AG04450 (cell line): ENCODE measurements around the gene RGMB. TPM values are rescaled to one million over a fixed set of nuclear protein-coding genes. Genes with fewer than 3 reads are reported as not detected.

Experiments used
- CTCF ChIA-PET: fragments of 300-600, 350-600 bp; formaldehyde crosslinking; extraction: SDS; loops from one replicate; lab custom pipeline; 2022; ENCODE audit warnings: antibody characterized with exemption, inconsistent platforms; lab: Charles Lee
- POLR2A ChIA-PET: fragments of 350-600 bp; formaldehyde crosslinking; extraction: SDS; loops from one replicate; lab custom pipeline; 2021; ENCODE audit warnings: antibody characterized with exemption, inconsistent platforms; lab: Yijun Ruan, JAX
- DNase-seq: peaks from one replicate; pipeline ENCODE4 v3.0.0-alpha.2; 2011; ENCODE audit warnings: low read depth, low spot score
- H3K27ac ChIP-seq: one replicate; pipeline ENCODE4 v1.5.1; 2012; ENCODE audit warnings: low read depth, low read length, control low read depth
- H3K27me3 ChIP-seq: one replicate; pipeline ENCODE4 v1.6.0; 2012; ENCODE audit warnings: low read length; ENCODE audit not compliant: control insufficient read depth, insufficient read depth
- H3K4me3 ChIP-seq: 2 replicates; pipeline ENCODE4 v1.5.1; 2011; ENCODE audit warnings: mild to moderate bottlenecking, low read depth, low read length, control low read depth
- H3K9me3 ChIP-seq: 2 replicates; pipeline ENCODE4 v1.5.1; 2012; ENCODE audit warnings: low read length; ENCODE audit not compliant: control insufficient read depth, insufficient read depth
- CTCF ChIP-seq: IDR thresholded peaks from 2 replicates; pipeline ENCODE4 v1.5.1; 2011; ENCODE audit warnings: low read depth, low read length, control low read depth, inconsistent platforms
- polyA plus RNA-seq: library from polyadenylated mRNA; depleted of rRNA; stranded (reverse); fragments of >200 nt; gene quantifications from 2 replicates; pipeline ENCODE4 v1.2.3, GENCODE V29; 2011

Gene RGMB
- polyA plus RNA-seq, 1 experiment, result 53.6 TPM

GRCh38 chr5:98768160-98768959, 5.1 kb upstream of the RGMB start:
- ChIA-PET POLR2A (interaction anchor here (0.6 to 4.1 kb wide), 14 partner anchors 19 to 1234 kb away, joined by 3 to 30 read pairs (median 3); no protein-coding TSS in a partner anchor), CTCF (interaction anchor here (0.6 to 5.4 kb wide), 88 partner anchors 11 to 1585 kb away, joined by 3 to 38 read pairs (median 4); partner anchors contain the start of gene RIOK2)
- peak overlapping the region; percentile 97 for H3K27ac ChIP-seq
- TF ChIP-seq CTCF, result peak; percentile 99
- no peak for DNase-seq
- no peaks in the 10 kb centered on the region; the same call in 1 of the 2 replicates for H3K9me3 ChIP-seq
- peak overlapping the region; percentile 92 for H3K4me3 ChIP-seq
- no peaks in the 10 kb centered on the region for H3K27me3 ChIP-seq

- no peak for DNase-seq
- POLR2A ChIA-PET, result interaction anchor here (0.6 to 4.1 kb wide), 17 partner anchors 20 to 1235 kb away, joined by 3 to 30 read pairs (median 3); no protein-coding TSS in a partner anchor
These were observed 4.6 kb upstream of the RGMB start for GRCh38 chr5:98768960-98769209.

GRCh38 chr5:98769210-98769958, 4.1 kb upstream of the RGMB start:
- CTCF ChIA-PET, result interaction anchor here (0.6 to 5.4 kb wide), 62 partner anchors 10 to 1538 kb away, joined by 3 to 38 read pairs (median 5); no protein-coding TSS in a partner anchor
- POLR2A ChIA-PET, result interaction anchor here (0.7 to 4.1 kb wide), 18 partner anchors 20 to 1235 kb away, joined by 3 to 30 read pairs (median 4); no protein-coding TSS in a partner anchor
- TF ChIP-seq CTCF, result peak; percentile 68
- Histone ChIP-seq H3K27me3 (no peaks in the 10 kb centered on the region), H3K27ac (peak overlapping the region; percentile 97), H3K9me3 (no peaks in the 10 kb centered on the region; the same call in 1 of the 2 replicates), H3K4me3 (peak overlapping the region; percentile 92)
- DNase-seq, result peak; percentile 81

More at GRCh38 chr5:98768960-98769209, 4.6 kb upstream of the RGMB start:
- no peak for TF ChIP-seq CTCF
- peak overlapping the region; percentile 92 for H3K4me3 ChIP-seq
- H3K9me3 ChIP-seq, result no peaks in the 10 kb centered on the region; the same call in 1 of the 2 replicates
- CTCF ChIA-PET, result interaction anchor here (0.6 to 5.4 kb wide), 75 partner anchors 10 to 1537 kb away, joined by 3 to 38 read pairs (median 4); no protein-coding TSS in a partner anchor
- H3K27ac ChIP-seq, result peak overlapping the region; percentile 97
- no peaks in the 10 kb centered on the region for H3K27me3 ChIP-seq

GRCh38 chr5:98769959-98770208, 3.6 kb upstream of the RGMB start:
- CTCF ChIA-PET, result interaction anchor here (0.6 to 5.4 kb wide), 20 partner anchors 9 to 1236 kb away, joined by 3 to 38 read pairs (median 6); no protein-coding TSS in a partner anchor
- no peaks in the 10 kb centered on the region for H3K27me3 ChIP-seq
- H3K4me3 ChIP-seq, result peak overlapping the region; percentile 92
- POLR2A ChIA-PET, result interaction anchor here (0.8 to 4.1 kb wide), 9 partner anchors 301 to 1236 kb away, joined by 3 to 30 read pairs (median 5); no protein-coding TSS in a partner anchor
- no peaks in the 10 kb centered on the region; the same call in 1 of the 2 replicates for H3K9me3 ChIP-seq
- peak overlapping the region; percentile 97 for H3K27ac ChIP-seq
- no peak for DNase-seq
- TF ChIP-seq CTCF, result no peak
